ENCODE results near the gene GALNT1.

DNA sequence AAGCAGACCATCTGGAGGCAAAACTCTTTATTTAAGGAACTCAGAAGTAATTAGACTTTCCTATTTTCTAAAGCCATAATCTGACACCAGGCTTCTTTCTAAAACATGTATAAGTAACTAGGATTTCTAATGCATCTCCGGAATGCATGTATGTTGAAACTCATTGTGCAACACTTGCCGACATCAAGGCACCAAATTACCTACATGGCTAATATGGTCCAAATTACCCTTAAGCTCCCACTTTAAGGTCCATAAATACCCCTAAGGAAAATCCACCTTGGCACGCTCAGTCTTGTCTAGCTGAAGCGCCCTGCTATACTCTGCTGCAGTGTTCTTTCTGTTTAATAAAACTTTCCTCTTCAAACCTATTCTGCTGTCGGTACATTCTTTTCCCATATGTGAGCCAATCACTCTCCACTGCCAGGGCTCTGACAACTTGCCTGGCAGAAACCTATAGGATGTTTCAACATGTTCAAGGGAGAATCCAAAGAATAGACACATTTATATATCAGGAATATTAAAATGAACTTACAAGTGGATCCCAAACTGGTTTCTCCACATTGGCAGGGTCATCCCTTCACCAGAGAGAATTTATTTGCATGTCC is 171.9 kb downstream of the GALNT1 start:
- TF ChIP-seq POLR2AphosphoS5 (IDR thresholded peaks at IDR 0.05; ENCODE audit: low read length), result no peak
- TF ChIP-seq MXI1 (IDR thresholded peaks at IDR 0.05; ENCODE audit: low read depth, low read length), result no peak
- TF ChIP-seq GABPA (IDR thresholded peaks at IDR 0.05; ENCODE audit: low read depth), result no peak
- no peak for TF ChIP-seq POLR2A (IDR thresholded peaks at IDR 0.05; ENCODE audit: low read depth, low read length)
- TF ChIP-seq, protein P1, sequence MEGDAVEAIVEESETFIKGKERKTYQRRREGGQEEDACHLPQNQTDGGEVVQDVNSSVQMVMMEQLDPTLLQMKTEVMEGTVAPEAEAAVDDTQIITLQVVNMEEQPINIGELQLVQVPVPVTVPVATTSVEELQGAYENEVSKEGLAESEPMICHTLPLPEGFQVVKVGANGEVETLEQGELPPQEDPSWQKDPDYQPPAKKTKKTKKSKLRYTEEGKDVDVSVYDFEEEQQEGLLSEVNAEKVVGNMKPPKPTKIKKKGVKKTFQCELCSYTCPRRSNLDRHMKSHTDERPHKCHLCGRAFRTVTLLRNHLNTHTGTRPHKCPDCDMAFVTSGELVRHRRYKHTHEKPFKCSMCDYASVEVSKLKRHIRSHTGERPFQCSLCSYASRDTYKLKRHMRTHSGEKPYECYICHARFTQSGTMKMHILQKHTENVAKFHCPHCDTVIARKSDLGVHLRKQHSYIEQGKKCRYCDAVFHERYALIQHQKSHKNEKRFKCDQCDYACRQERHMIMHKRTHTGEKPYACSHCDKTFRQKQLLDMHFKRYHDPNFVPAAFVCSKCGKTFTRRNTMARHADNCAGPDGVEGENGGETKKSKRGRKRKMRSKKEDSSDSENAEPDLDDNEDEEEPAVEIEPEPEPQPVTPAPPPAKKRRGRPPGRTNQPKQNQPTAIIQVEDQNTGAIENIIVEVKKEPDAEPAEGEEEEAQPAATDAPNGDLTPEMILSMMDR (IDR thresholded peaks at IDR 0.05 in 2 of 3, conservative IDR thresholded peaks at IDR 0.05 in 1 of 3; ENCODE audit: control insufficient read depth in 2 of 3, extremely low read depth in 1 of 3, insufficient read depth in 1 of 3, low read depth in 3 of 3, low read length in 3 of 3), result no peak
- no peak for TF ChIP-seq NRF1 (conservative IDR thresholded peaks at IDR 0.05; ENCODE audit: low read depth, low read length)
- no peak for TF ChIP-seq RCOR1 (conservative IDR thresholded peaks at IDR 0.05; ENCODE audit: low read depth, low read length)
- TF ChIP-seq RAD51 (IDR thresholded peaks at IDR 0.05), result no peak
- no peak for TF ChIP-seq NR2C1 (IDR thresholded peaks at IDR 0.05)
- no peak for TF ChIP-seq SMC3 (IDR thresholded peaks at IDR 0.05; ENCODE audit: borderline replicate concordance, low read length)
- TF ChIP-seq NFXL1 (IDR thresholded peaks at IDR 0.05; ENCODE audit: borderline replicate concordance), result no peak
- TF ChIP-seq, protein P2, sequence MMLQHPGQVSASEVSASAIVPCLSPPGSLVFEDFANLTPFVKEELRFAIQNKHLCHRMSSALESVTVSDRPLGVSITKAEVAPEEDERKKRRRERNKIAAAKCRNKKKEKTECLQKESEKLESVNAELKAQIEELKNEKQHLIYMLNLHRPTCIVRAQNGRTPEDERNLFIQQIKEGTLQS (IDR thresholded peaks at IDR 0.05; ENCODE audit: borderline replicate concordance, extremely low read depth, low read depth, low read length), result no peak
